ENCODE data around the gene UBR1.

DNA sequence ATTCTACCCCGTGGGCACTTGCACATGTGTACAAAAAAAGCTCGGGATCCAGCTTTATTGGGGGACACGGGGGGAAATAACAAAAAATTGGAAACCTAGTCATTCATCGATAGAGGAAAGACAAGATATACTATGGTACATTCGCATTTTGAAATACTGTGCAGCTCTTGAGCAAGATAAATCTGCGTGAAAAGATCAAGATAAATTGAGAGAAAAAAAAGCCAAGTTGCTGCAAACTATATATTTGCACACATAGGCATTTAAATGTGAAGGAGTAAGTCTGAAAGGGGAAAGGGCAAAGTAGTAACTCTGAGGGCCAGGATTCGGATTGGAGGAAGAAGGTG, 620 bp upstream of the UBR1 start:
- TF ChIP-seq, protein P1, sequence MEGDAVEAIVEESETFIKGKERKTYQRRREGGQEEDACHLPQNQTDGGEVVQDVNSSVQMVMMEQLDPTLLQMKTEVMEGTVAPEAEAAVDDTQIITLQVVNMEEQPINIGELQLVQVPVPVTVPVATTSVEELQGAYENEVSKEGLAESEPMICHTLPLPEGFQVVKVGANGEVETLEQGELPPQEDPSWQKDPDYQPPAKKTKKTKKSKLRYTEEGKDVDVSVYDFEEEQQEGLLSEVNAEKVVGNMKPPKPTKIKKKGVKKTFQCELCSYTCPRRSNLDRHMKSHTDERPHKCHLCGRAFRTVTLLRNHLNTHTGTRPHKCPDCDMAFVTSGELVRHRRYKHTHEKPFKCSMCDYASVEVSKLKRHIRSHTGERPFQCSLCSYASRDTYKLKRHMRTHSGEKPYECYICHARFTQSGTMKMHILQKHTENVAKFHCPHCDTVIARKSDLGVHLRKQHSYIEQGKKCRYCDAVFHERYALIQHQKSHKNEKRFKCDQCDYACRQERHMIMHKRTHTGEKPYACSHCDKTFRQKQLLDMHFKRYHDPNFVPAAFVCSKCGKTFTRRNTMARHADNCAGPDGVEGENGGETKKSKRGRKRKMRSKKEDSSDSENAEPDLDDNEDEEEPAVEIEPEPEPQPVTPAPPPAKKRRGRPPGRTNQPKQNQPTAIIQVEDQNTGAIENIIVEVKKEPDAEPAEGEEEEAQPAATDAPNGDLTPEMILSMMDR (conservative IDR thresholded peaks at IDR 0.05 in 1 of 2, IDR thresholded peaks at IDR 0.05 in 1 of 2; ENCODE audit: low read depth in 1 of 2, low read length in 2 of 2) = no peak
- no peak for TF ChIP-seq EZH2 (IDR thresholded peaks at IDR 0.05; ENCODE audit: low read length, missing control alignments)
